C4-2B (cell line): ENCODE measurements around the gene LCN15.

ENCODE experiments used
- ZFX ChIP-seq: fragments of 450-650 bp; IDR thresholded peaks from 2 replicates; pipeline ENCODE4 v1.6.1; 2017
- TF ChIP-seq, protein P1 (sequence below): fragments of 450-650 bp; conservative IDR thresholded peaks from 2 replicates; pipeline ENCODE4 v1.5.1; 2017; ENCODE audit warnings: mild to moderate bottlenecking

DNA sequence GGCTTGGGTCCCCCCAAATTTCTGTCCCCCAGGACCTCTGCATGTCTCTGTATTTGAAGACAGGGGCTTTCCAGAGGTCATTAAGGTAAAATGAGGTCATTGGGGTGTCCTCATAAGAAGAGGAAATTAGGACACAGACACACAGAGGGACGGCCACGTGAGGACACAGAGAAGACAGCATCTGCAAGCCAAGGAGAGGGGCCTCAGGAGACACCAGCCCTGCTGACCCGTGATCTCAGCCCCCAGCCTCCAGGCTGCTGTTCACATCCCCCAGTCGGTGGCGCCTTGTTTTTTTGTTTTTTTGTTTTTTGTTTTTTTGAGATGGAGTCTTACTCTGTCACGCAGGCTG is 30.7 kb upstream of the LCN15 start:
- TF ChIP-seq, protein P1, sequence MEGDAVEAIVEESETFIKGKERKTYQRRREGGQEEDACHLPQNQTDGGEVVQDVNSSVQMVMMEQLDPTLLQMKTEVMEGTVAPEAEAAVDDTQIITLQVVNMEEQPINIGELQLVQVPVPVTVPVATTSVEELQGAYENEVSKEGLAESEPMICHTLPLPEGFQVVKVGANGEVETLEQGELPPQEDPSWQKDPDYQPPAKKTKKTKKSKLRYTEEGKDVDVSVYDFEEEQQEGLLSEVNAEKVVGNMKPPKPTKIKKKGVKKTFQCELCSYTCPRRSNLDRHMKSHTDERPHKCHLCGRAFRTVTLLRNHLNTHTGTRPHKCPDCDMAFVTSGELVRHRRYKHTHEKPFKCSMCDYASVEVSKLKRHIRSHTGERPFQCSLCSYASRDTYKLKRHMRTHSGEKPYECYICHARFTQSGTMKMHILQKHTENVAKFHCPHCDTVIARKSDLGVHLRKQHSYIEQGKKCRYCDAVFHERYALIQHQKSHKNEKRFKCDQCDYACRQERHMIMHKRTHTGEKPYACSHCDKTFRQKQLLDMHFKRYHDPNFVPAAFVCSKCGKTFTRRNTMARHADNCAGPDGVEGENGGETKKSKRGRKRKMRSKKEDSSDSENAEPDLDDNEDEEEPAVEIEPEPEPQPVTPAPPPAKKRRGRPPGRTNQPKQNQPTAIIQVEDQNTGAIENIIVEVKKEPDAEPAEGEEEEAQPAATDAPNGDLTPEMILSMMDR, result no peak
- TF ChIP-seq ZFX, result no peak
